Trophoblast cell (in vitro differentiated cells and primary cell): Measurements from ENCODE around the gene KCNMB2.

ENCODE experiments used
- DNase-seq, 2 donors: peaks; one replicate each; pipeline ENCODE4 v3.0.0-alpha.2; 2016
- H2AFZ ChIP-seq: 2 replicates; pipeline ENCODE4 v1.6.1; 2013; ENCODE audit warnings: low read length, moderate library complexity, mild to moderate bottlenecking; ENCODE audit not compliant: insufficient read depth, poor library complexity
- H2AK5ac ChIP-seq: 2 replicates; pipeline ENCODE4 v1.6.1; 2013; ENCODE audit warnings: mild to moderate bottlenecking, low read length
- H2BK120ac ChIP-seq: 2 replicates; pipeline ENCODE4 v1.6.1; 2013; ENCODE audit warnings: low read length, mild to moderate bottlenecking, moderate library complexity; ENCODE audit not compliant: insufficient read depth, poor library complexity
- H2BK12ac ChIP-seq: 2 replicates; pipeline ENCODE4 v1.6.1; 2013; ENCODE audit warnings: mild to moderate bottlenecking, low read length, moderate library complexity
- H2BK5ac ChIP-seq: 2 replicates; pipeline ENCODE4 v1.6.1; 2013; ENCODE audit warnings: low read length, low read depth, moderate library complexity, mild to moderate bottlenecking; ENCODE audit not compliant: poor library complexity
- H3K14ac ChIP-seq: 2 replicates; pipeline ENCODE4 v1.6.1; 2013; ENCODE audit warnings: mild to moderate bottlenecking, low read length
- H3K18ac ChIP-seq: 2 replicates; pipeline ENCODE4 v1.6.1; 2013; ENCODE audit warnings: mild to moderate bottlenecking, low read length
- H3K23ac ChIP-seq: 2 replicates; pipeline ENCODE4 v1.6.1; 2013; ENCODE audit warnings: low read length
- H3K27ac ChIP-seq: 2 replicates; pipeline ENCODE4 v1.5.1; 2013; ENCODE audit warnings: low read depth, mild to moderate bottlenecking, inconsistent platforms, low read length, moderate library complexity
- H3K27me3 ChIP-seq: 2 replicates; pipeline ENCODE4 v1.6.1; 2013; ENCODE audit warnings: inconsistent platforms, mild to moderate bottlenecking, low read length, moderate library complexity; ENCODE audit not compliant: insufficient read depth
- H3K36me3 ChIP-seq, 2 experiments: 1 replicate in 1 of 2; 2 replicates in 1 of 2; pipeline ENCODE4 v1.6.1; 2013; ENCODE audit warnings: low read length in 2 of 2, mild to moderate bottlenecking in 2 of 2, moderate library complexity in 1 of 2; ENCODE audit not compliant: insufficient read depth in 2 of 2, control insufficient read depth in 1 of 2
- H3K4ac ChIP-seq: 2 replicates; pipeline ENCODE4 v1.6.1; 2013; ENCODE audit warnings: low read depth, mild to moderate bottlenecking, low read length, moderate library complexity
- H3K4me1 ChIP-seq, 2 experiments: 1 replicate in 1 of 2; 2 replicates in 1 of 2; pipeline ENCODE4 v1.6.1; 2013; ENCODE audit warnings: low read length in 2 of 2, mild to moderate bottlenecking in 2 of 2, moderate library complexity in 1 of 2; ENCODE audit not compliant: insufficient read depth in 2 of 2, control insufficient read depth in 1 of 2
- H3K4me2 ChIP-seq: 2 replicates; pipeline ENCODE4 v1.6.1; 2013; ENCODE audit warnings: inconsistent platforms, mild to moderate bottlenecking, low read length, moderate library complexity
- H3K4me3 ChIP-seq: 2 replicates; pipeline ENCODE4 v1.5.1; 2013; ENCODE audit warnings: mild to moderate bottlenecking, low read depth, low read length, inconsistent platforms
- H3K79me1 ChIP-seq: one replicate; pipeline ENCODE4 v1.6.1; 2013; ENCODE audit warnings: low read length
- H3K79me2 ChIP-seq: 2 replicates; pipeline ENCODE4 v1.6.1; 2013; ENCODE audit warnings: low read length, mild to moderate bottlenecking; ENCODE audit not compliant: control insufficient read depth, insufficient read depth, poor library complexity
- H3K9ac ChIP-seq: 2 replicates; pipeline ENCODE4 v1.6.1; 2013; ENCODE audit warnings: mild to moderate bottlenecking, low read length
- H3K9me3 ChIP-seq: 2 replicates; pipeline ENCODE4 v1.6.1; 2013; ENCODE audit warnings: low read depth, mild to moderate bottlenecking, control low read depth, inconsistent platforms, low read length; ENCODE audit not compliant: insufficient read depth
- H4K12ac ChIP-seq: 2 replicates; pipeline ENCODE4 v1.6.1; 2013; ENCODE audit warnings: low read depth, mild to moderate bottlenecking, low read length, moderate library complexity
- H4K8ac ChIP-seq: 2 replicates; pipeline ENCODE4 v1.6.1; 2013; ENCODE audit warnings: low read depth, mild to moderate bottlenecking, low read length, moderate library complexity
- H4K91ac ChIP-seq: one replicate; pipeline ENCODE4 v1.6.1; 2013; ENCODE audit warnings: low read depth, mild to moderate bottlenecking, low read length, moderate library complexity
- WGBS: extraction: QIAGEN DNeasy Blood & Tissue Kit; methylation state at CpG from one replicate; pipeline ENCODE4 v1.1.7; 2013; ENCODE audit warnings: missing lambda C conversion rate; ENCODE audit not compliant: insufficient read length, insufficient coverage; ENCODE audit errors: extremely low coverage; 5-methylcytosine and 5-hydroxymethylcytosine counted together

The KCNMB2 gene

GRCh38 chr3:178560759-178561158 is 24.5 kb downstream of the KCNMB2 start:
- H2AK5ac ChIP-seq: no peak overlapping the region
- WGBS: no CpG with 5 or more reads among the region's 3 CpGs

GRCh38 chr3:178561239-178561638 is 25.0 kb downstream of the KCNMB2 start:
- Histone ChIP-seq H4K8ac (no peak overlapping the region), H3K4me3 (no peak overlapping the region), H3K4me2 (no peak overlapping the region), H3K4me1 (no peaks in the 10 kb centered on the region), H3K79me2 (no peaks in the 10 kb centered on the region), H3K9ac (no peak overlapping the region), H2AFZ (no peak overlapping the region), H3K79me1 (no peaks in the 10 kb centered on the region), H3K9me3 (no peaks in the 10 kb centered on the region), H4K12ac (no peak overlapping the region), H2AK5ac (no peak overlapping the region), H3K23ac (no peak overlapping the region), H4K91ac (no peak overlapping the region), H3K4ac (no peak overlapping the region), H3K27ac (no peak overlapping the region), H2BK12ac (no peak overlapping the region), H2BK5ac (no peak overlapping the region), H3K27me3 (no peaks in the 10 kb centered on the region), H2BK120ac (no peak overlapping the region), H3K18ac (no peak overlapping the region), H3K36me3 (no peaks in the 10 kb centered on the region), H3K14ac (no peak overlapping the region)
- no peak for DNase-seq
- no CpG with 5 or more reads among the region's 4 CpGs for WGBS

More at GRCh38 chr3:178560759-178561158, 24.5 kb downstream of the KCNMB2 start:
- H2BK5ac ChIP-seq: no peak overlapping the region
- H3K14ac ChIP-seq: no peak overlapping the region
- H3K4me3 ChIP-seq: no peak overlapping the region
- no peaks in the 10 kb centered on the region for H3K36me3 ChIP-seq
- no peaks in the 10 kb centered on the region for H3K4me1 ChIP-seq
- no peak overlapping the region for H4K12ac ChIP-seq
- no peak overlapping the region for H3K27ac ChIP-seq
- no peak overlapping the region for H2BK12ac ChIP-seq
- DNase-seq: no peak
- no peak overlapping the region for H2BK120ac ChIP-seq
- H3K9me3 ChIP-seq: no peaks in the 10 kb centered on the region
- no peak overlapping the region for H3K23ac ChIP-seq
- H4K8ac ChIP-seq: no peak overlapping the region
- no peak overlapping the region for H4K91ac ChIP-seq
- H3K27me3 ChIP-seq: no peaks in the 10 kb centered on the region
- H3K79me2 ChIP-seq: no peaks in the 10 kb centered on the region
- no peak overlapping the region for H2AFZ ChIP-seq
- H3K9ac ChIP-seq: no peak overlapping the region
- no peaks in the 10 kb centered on the region for H3K79me1 ChIP-seq
- H3K4me2 ChIP-seq: no peak overlapping the region
- H3K18ac ChIP-seq: no peak overlapping the region
- no peak overlapping the region for H3K4ac ChIP-seq

- Histone ChIP-seq H2BK120ac (no peak overlapping the region), H3K79me2 (no peaks in the 10 kb centered on the region), H3K9me3 (no peaks in the 10 kb centered on the region), H3K18ac (no peak overlapping the region), H3K9ac (no peak overlapping the region), H2AK5ac (no peak overlapping the region), H4K8ac (no peak overlapping the region), H3K27ac (no peak overlapping the region), H2AFZ (no peak overlapping the region), H4K91ac (no peak overlapping the region), H3K14ac (no peak overlapping the region), H3K36me3 (no peaks in the 10 kb centered on the region), H3K23ac (no peak overlapping the region), H3K4me2 (no peak overlapping the region), H3K4me1 (no peaks in the 10 kb centered on the region), H4K12ac (no peak overlapping the region), H3K4me3 (no peak overlapping the region), H3K27me3 (no peaks in the 10 kb centered on the region), H2BK5ac (no peak overlapping the region), H2BK12ac (no peak overlapping the region), H3K4ac (no peak overlapping the region), H3K79me1 (no peaks in the 10 kb centered on the region)
- no peak for DNase-seq
- WGBS: no CpG with 5 or more reads among the region's 4 CpGs
These were observed 26.1 kb downstream of the KCNMB2 start for GRCh38 chr3:178562143-178562946.

- no peaks in the 10 kb centered on the region for H3K36me3 ChIP-seq
- no CpG with 5 or more reads among the region's 1 CpG for WGBS
- DNase-seq: no peak
These were observed 26.7 kb downstream of the KCNMB2 start for GRCh38 chr3:178562947-178563232.

More at GRCh38 chr3:178562947-178563232, 26.7 kb downstream of the KCNMB2 start:
- no peak overlapping the region for H2BK12ac ChIP-seq
- H3K79me2 ChIP-seq: no peaks in the 10 kb centered on the region
- no peak overlapping the region for H3K23ac ChIP-seq
- H3K4me2 ChIP-seq: no peak overlapping the region
- H3K18ac ChIP-seq: no peak overlapping the region
- H3K9ac ChIP-seq: no peak overlapping the region
- no peaks in the 10 kb centered on the region for H3K27me3 ChIP-seq
- no peak overlapping the region for H3K4ac ChIP-seq
- no peak overlapping the region for H4K8ac ChIP-seq
- no peak overlapping the region for H2AFZ ChIP-seq
- H3K4me1 ChIP-seq: no peaks in the 10 kb centered on the region
- no peak overlapping the region for H4K91ac ChIP-seq
- H2BK5ac ChIP-seq: no peak overlapping the region
- no peak overlapping the region for H3K14ac ChIP-seq
- no peak overlapping the region for H3K4me3 ChIP-seq
- H2BK120ac ChIP-seq: no peak overlapping the region
- H2AK5ac ChIP-seq: no peak overlapping the region
- H3K9me3 ChIP-seq: no peaks in the 10 kb centered on the region
- no peak overlapping the region for H3K27ac ChIP-seq
- no peaks in the 10 kb centered on the region for H3K79me1 ChIP-seq
- H4K12ac ChIP-seq: no peak overlapping the region
